Nucleus accumbens (tissue), 56 donors: ENCODE results near the gene RPTOR.
"Not testable (repeated sequence)": the region's sequence is repeated elsewhere in the genome, so short reads cannot be mapped to it uniquely, and the experiment has no call there.

Experiments used
- DNase-seq, 56 donors: peaks; one replicate each; lab custom pipeline; 2025; lab: John Stamatoyannopoulos, UW

Gene RPTOR

DNA sequence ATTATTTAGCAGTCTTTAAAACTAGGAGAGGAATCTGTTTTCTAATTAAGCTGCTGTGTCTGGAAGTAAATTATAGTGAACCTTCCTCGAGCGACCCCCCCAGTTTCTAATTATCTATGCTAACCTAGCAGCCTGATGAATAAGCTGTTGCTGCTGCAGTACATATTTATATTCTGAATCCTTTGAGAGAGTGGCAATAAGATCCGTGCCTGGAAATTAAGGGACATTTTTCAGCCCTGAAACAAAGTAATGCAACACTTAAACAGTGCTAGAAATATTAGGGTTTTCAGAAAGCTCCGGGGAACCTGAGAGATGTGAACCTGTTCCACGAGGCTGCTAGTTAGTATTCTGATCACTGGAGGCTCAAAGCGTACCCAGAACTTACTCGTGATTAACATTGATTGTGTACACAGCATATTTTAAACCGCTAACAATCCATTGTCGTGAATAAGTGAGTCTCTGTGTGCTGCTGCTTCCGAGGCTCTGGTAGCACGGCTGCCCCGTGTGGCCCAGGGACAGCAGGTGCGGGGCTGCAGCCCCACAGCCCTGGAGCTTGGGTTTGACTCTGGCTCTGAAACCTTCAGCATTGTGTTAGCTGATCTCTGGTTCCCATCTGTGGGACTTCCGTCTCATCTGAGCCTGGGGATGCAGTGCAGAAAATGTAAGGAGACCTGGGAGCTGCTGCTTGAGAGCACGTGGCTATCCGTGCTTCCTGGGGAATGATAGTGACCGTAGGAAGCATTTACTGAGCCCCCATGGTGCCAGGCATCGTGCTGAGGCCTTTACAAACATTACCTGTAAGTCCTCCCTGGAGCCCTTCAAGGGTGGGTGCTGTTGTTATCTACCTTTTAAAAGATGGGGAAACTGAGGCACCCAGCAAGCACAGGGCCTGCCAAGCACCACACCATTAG is 256.1 kb downstream of the RPTOR start:
- no peak for DNase-seq

DNA sequence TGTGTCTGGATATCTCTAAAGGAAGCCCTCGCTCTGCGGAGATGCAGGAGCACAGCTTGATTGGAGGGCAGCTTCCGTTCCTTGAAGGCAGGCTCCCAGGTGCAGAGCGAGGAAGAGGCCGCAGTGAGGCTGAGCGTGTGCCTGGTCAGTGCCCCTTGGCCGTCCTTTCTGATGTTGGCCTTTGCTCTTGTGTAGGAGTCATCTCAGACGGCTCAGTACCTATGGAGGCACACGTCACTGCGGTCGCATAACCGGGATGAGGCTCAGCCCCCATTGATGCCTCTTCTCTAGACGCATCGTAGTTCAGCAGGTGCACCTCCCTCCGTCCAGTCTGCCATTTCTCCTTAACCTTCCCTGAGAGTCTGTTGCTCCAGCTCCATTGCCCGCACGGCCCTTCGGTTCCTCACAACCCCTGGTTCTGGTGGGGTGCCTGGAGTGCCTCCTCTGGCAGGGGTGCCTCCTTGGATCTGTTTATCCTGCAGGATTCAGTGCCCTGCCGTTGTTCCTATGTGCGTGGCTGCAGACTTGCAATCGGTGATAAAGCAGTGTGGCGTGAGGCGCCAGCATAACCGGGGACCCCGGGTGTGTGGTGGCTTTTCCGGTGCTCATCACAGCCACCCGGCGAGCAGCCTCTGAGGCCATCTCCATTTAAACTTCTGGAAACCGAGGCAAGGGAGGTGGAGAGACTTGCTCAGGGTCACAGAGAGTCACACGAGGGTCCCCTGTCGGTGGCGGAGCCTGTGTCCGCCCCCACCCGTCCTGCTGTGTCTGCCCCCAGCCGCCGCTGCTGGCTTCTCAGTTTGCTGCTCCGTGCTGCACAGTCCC is 258.2 kb downstream of the RPTOR start:
- DNase-seq = no peak

DNA sequence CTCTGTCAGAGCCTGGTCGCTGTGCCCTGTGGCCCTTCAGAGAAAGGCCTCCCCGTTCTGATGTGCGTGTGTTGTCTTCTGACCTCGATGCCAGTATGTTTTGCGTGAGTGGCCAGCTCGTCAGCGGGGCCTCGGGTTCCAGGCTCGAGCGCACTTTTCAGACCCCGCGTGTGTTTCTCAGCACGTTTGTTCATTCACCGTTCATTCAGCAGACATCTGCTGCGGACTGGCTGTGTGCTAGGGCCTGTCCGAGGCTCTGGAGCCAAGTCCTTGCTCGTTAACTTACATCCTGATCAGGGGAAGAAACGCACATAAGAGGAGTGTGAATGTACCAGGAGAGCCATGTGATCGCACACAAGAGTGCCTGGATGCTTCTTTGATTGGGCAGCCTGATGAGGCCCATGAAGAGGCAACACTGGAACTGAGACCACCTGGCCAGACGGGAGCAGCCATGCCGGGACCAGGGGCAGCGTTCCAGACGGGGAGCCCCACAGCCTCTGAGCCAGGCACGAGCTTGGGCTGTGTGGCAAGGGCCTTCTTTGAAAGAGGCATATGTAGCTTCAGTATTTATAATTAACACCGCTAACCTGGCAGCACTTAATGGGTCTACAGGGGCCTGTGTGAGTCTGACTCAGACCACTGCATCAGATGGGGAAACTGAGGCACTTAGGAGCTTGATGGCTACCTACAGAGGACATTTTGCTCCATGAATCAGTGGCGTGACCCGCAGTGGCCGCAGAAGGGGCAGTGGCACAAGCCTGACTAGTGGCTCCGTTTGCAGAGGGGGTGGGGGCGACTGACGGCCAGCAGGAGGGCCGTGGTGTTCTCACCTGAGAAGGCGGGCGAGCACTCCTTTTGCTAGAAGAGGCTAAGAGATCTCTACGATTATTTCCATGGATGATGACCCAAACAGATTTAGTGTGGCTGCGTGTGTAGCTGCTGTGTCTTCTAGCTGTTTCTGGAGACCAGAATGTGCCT is 259.1 kb downstream of the RPTOR start:
- DNase-seq = no peak

DNA sequence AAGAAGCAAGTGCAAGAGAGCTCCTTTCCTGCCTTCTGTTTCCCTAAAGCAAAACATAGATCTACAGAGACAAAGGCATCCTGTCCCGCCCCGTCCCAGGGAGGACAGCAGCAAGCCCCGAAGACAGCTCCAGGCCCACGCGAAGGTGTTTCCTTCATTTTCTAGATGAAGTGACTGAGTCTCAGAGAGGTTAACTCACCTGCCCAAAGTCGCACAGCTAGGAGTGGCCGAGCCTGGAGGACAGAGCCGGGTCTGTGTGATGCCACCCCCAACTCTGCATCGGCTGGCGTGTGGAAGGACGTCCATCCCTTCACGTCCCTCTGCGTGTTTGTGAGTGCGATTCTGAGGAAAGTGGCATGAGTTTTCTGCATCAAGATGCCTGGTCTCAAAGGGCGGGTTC is 259.8 kb downstream of the RPTOR start:
- DNase-seq = no peak

DNA sequence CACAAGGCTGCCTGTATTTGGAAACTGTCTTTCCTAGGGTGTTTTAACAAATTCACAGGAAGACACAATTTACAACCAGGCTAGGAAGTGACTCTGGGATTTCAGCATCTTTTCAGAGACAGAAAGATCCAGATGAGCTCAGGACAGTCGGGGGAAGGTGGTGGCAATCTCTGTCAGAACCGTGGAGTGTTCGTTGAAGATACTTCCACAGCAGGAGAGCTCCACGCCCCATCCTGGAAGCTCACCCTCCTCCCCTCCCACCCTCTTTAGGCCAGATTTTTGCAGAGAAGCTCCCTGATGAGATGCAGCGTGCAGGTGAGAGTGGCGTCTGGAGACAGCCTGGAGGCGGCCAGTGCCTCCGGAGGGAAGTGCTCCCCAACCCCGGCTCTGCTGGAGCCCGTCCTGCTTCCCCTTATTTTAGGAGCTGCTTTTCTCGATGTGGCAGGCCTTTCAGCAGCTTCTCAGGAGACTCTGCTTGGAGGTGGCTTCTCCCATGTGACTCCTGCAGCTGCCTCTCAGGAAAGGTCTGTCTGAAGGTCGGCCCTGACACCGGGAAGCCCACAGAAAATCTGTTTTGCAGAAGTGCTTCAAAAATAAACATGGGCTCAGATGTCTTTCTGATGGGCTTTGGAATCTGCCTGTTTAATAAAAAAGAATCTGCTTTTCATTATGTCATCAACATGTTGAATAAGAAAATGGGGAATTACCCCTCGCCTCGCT is 260.6 kb downstream of the RPTOR start:
- peak in 13 of 56 donors; percentile 15 to 58 (median 34) for DNase-seq

DNA sequence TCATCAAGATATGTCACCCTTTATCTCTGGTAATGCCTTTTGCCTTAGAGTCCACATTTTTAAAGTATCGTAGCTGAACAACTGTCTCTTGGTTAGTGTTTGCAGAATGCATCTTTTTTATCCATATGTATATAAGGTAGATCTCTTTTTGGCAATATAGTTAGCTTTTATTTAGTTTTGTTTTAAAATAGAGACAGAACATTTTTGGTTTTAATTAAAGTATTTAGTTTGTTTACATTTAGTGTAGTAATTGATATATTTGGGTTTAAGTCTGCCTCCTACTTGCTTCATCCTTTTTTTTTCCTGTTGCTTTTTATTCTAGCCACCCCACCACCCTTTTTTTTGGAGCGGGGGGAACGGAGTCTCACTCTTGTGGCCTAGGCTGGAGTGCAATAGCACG is 262.4 kb downstream of the RPTOR start:
- no peak for DNase-seq

DNA sequence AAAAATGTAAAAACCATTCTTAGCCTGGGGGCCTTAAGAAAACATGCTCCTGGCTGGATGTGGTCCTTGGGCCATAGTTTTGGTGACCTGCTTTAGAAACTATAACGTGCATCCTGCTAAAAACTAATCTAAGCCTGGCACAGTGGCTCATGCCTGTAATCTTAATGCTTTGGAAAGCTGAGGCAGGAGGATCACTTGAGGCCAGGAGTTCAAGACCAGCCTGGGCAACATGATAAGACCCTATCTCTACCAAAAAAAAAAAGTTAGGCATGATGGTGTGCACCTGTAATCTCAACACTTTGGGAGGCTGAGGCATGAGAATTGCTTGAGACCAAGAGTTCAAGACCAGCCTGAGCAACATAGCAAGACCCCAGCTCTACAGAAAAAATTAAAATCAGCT is 263.2 kb downstream of the RPTOR start:
- DNase-seq = no peak

DNA sequence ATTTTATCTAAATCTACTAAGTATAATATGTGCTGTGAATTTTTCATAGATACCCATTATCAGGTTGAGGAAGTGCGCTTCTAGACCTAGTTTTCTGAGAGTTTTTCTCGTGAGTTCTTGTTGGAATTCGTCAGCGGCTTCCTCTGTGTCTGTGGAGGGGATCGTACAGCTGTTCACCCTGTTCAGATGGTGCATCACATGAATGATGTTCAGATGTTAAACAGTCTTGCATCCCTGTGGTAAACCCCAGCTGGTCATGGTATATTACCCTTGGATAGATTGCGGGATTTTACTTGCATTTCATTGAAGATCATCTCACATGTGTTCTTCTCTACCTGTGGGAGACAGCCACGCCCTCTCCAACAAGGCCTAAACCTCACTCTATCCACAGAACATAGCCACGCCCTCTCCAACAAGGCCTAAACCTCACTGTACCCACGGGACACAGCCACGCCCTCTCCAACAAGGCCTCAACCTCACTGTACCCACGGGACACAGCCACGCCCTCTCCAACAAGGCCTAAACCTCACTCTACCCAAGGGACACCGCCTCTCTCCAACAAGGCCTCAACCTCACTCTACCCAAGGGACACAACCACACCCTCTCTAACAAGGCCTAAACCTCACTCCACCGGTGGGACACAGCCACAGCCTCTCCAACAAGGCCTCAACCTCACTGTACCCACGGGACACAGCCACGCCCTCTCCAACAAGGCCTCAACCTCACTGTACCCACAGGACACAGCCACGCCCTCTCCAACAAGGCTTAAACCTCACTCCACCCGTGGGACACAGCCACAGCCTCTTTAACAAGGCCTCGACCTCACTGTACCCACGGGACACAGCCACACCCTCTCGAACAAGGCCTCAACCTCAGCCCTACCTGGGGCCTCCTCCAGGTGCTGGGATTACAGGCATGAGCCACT is 266.8 kb downstream of the RPTOR start:
- DNase-seq = no peak

DNA sequence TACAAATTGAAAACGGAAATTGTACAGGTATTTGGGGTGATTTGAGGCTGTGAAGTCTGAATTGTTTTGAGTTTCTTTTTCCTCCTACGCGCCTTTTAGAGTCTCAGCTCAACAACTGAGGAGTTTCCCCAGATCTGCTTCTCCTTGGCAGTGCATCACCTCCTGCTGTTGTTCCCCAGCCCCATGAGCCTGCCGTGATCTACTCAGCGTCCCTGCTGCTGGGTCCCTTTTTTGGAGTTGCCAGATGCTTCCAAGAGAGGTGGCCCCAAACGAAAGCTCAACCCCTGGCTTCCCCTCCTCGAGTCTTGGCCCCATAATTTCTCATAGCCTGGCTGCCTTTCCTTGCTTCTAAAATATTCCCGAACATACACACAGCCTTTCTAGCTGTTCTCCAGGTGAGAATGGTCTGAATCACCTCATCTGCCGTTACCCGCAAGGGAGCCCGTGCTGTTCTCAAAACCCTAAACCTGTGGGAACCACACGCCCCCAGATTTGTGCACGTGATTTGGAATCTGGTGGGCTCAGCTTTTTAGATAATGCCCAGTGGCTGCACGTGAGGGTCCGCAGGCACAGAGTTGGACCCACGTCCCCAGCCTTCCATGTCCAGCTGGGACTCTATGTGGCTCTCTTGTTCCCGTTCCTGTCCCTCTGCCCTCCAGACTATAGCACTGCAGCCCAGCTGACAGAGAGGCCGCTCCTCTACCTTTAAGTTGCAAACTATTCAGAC is 267.9 kb downstream of the RPTOR start:
- DNase-seq = no peak

DNA sequence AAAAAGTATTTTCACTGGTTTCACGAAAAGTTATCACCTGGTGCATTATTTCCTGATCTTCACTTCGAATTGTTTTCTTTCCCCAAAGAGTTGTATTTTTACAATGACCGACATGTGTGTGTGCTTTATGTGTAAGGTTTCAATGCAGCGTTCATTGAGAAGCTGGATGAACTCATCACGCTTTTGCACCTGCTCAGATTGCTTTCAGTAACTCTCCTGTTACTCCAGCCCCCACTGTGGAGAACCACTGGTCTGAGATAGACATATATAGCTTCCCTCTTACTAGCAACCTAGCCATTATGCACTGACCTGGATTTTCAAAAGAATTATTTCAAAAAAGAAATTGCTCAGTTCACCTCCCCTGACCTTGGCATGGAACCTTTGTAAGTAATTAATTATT is 268.7 kb downstream of the RPTOR start:
- no peak for DNase-seq

DNA sequence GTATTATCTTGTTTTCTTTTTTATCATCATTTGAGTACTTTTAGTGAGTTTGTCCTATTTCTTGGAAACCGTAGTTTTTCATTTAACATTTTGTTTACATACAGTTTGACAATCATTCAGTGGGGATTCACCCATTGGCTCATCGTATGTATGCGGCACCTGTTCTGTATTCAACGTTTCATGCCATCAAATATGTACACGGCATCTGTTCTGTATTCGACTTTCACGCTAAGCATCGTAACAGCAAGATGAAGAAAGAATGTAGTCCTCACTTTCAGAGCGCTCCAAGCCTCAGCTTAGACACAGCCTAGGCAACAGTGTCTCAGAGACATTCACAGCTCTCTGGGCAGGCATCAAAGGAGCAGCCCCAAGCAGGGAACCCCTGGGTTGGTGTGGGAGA is 269.9 kb downstream of the RPTOR start:
- no peak for DNase-seq

DNA sequence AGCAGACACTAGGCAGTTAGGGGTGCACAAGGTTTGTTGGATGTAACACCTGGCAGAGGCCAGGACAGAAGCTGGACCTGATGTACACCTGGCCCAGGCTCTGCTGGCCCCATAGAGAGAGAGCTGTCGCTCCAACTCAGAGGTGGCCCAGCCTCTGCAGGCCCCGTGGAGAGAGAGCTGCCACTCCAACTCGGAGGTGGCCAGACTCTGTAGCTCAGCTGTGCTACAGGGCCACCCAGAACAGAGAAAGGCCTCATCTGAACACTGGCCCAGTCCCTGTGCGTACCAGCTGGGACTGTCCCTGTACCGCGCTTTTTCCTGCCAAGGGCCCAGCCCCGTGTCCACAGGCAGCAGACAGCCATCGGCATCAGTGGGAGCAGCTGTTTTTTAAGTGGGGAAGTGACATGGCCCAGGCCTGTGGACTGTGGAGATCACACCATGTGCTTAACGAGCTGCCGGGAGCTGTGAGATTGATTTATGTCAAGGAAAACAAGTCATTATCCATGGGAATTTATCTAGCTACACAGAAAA is 270.6 kb downstream of the RPTOR start:
- DNase-seq = no peak

DNA sequence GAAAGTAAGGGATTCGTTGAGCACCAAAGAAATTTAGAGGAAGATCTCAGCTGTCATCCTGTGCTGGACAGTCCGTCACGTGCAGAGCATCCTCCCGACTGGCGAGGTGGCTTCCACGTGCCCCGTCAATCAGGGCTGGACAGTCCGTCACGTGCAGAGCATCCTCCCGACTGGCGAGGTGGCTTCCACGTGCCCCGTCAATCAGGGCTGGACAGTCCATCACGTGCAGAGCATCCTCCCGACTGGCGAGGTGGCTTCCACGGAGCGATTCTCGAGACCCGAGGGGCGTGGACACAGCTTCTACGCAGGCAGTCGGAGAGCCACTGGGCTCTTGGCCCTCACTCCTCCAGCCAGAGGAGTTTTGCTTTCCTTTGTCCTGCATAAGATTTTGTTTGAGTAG is 271.1 kb downstream of the RPTOR start:
- DNase-seq = not testable (repeated sequence)

DNA sequence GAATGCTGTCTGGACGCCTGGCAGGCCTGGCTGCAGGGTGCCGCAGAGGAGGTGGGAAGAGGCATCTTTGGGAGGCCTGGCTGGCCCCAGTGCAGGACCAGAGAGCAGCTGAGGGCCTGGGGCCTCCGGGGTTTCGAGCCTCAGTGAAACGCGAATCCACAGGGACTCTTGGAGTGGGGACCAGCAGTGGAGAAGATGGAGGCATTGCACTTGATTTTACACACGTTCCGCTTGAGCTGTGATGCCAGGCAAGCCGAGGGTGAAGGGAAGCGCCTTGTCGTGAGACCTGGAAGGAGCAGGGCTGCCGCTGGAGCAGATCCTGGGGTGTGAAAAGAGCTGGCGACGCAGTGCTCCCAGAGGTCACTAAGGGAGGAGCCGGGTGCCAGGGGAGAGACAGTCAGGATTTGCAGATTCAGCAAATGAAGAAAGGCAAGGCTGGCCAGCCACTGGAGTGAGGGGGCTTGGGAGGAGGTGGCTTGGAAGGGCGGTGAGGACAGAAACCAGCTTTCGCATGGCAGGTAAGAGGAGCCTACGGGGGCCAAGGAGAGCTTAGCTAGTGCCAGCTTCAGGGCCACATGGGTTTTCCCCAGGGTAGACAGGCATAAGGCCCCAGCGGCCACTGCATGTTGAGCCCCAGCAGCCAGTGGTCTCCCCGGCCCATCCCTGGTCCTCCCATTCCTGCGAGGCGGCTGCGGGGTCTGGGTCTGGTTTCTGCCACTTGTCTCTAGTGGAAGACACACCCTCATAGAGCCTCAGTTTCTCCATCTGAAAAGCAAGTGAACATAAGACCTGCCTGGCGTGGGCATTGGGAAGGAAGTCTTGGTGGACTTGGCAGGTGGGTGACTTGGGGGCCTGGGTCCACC is 271.8 kb downstream of the RPTOR start:
- no peak for DNase-seq

DNA sequence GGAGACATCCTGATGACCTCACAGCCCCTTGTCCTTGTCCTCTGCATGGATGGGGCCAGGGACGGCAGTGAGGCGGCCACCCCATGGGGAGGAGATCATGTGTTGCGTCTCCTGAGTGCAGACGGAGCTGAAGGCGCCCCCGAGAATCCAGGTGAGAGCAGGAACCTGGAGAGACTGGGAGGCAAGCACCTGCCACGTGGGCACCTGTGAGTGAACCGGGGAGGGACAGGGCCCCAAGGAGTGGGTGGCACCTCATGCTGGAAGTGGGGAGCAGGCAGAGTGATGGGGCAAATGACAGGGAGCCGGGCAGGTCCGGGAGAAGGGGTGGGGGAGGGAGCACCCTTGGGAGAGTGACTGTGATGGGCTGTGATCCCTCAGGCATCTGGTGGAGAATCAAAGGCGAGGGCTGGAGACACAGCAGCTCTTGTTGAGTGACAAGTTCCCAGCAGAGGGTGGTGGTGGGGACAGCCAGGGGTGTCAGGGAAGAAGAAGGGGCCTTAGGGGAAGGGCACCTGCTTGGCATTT is 272.7 kb downstream of the RPTOR start:
- no peak for DNase-seq

DNA sequence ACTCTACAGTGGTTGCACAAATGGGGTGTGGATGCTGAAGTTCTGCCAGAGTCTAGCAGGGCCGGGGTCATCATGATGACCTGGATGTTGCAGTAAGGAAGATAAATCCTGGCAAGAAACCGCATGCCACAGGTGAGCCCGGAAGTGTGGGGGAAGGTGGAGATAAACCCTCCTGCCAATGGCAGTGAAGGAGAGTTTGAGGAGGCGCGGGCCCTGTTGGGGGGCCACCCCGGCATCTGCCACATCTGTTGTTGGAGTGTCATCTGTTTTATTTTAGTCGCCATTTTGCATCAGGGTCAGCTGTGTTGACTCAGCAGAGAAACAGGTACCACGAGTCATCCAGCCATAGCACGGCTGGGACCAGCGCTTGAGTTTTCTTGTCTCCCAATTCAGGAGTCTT is 273.2 kb downstream of the RPTOR start:
- no peak for DNase-seq

DNA sequence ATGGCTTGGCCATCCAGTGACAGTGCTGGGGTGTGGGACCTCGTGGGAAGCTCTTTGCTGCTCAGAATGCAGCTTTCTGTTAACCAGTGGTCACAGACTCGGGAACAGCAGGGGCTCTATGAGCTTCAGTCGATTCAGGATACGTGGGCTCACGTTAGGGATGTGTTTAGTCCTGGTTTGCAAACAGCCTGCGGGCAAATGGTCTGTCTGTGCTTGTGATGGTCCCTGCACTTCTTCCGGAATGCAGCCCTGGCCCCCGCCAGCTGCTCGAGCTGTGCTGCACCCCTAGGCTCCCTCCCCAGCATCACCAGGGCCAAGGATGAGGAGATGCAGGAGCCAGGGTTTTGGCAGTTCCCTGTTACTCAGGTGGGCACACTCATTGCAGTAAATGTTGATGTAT is 274.2 kb downstream of the RPTOR start:
- DNase-seq = no peak
